Measurements from ENCODE around the gene MSI1. TPM values are rescaled to one million over a fixed set of nuclear protein-coding genes. Genes with fewer than 3 reads are reported as not detected.
A peak's percentile ranks its signal among the peaks of the same experiment; 100 is the strongest.

The MSI1 gene
- total RNA-seq, 6 experiments from 2014 or later: 0.06 to 1.6 TPM; not detected in 4

DNA sequence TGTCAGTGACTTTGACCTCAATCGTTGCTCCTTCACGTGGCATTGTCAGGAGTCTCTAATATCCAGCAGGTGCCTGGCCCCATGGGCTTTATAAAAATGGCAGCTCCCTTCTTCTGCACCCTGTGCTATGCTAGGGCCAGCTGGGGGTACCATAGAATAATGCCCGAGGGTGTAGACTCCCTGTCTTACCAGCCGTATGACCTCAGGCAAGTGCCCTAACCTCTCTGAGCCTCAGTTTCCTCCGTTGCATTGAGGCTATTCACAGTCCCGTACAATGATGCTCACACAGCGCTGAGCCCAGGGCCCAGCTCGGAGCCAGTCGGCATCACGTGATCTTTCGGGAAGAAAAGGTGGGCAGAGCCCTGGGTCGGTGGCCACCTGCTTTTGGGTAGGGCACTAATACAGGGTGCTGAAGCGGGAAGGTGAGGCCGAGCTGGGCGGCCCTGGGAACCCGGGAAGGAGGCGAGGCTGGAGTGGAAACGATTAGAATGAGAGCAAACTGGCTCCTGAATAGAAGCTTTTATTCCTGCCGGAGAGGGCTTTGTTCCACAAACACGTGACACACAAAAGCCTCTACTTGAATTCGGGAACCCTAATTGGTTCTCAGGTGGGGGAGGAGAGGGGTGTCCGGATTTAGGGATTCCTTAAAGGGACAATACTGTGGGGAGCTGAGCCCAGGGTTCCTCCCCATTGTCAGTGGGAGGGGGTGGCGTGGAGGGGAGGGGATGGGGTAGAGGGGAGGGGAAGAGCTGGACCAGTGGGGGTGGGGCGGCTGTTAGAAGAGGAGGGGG lies 19.9 kb upstream of the MSI1 start:
- 12% methylated on average over 19 of the region's 24 CpGs for WGBS (ENCODE audit: insufficient coverage, low coverage, low lambda C conversion rate, missing lambda C conversion rate)
- intact Hi-C loops (cut with DNase I): no loop called here
- ATAC-seq (no peak), DNase-seq (no peak)
- no peak for TF ChIP-seq POLR2A (IDR thresholded peaks at IDR 0.05)
- TF ChIP-seq, protein P1, sequence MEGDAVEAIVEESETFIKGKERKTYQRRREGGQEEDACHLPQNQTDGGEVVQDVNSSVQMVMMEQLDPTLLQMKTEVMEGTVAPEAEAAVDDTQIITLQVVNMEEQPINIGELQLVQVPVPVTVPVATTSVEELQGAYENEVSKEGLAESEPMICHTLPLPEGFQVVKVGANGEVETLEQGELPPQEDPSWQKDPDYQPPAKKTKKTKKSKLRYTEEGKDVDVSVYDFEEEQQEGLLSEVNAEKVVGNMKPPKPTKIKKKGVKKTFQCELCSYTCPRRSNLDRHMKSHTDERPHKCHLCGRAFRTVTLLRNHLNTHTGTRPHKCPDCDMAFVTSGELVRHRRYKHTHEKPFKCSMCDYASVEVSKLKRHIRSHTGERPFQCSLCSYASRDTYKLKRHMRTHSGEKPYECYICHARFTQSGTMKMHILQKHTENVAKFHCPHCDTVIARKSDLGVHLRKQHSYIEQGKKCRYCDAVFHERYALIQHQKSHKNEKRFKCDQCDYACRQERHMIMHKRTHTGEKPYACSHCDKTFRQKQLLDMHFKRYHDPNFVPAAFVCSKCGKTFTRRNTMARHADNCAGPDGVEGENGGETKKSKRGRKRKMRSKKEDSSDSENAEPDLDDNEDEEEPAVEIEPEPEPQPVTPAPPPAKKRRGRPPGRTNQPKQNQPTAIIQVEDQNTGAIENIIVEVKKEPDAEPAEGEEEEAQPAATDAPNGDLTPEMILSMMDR (IDR thresholded peaks at IDR 0.05): no peak
- Histone ChIP-seq H3K27me3 (no peaks in the 10 kb centered on the region), H3K4me3 (no peak overlapping the region), H3K27ac (no peak overlapping the region), H3K9me3 (no peaks in the 10 kb centered on the region), H3K4me1 (no peaks in the 10 kb centered on the region), H3K36me3 (no peaks in the 10 kb centered on the region)

- TF ChIP-seq, protein P1 (IDR thresholded peaks at IDR 0.05): no peak
- TF ChIP-seq POLR2A (IDR thresholded peaks at IDR 0.05): no peak
- Histone ChIP-seq H3K9me3 (no peaks in the 10 kb centered on the region), H3K27ac (no peak overlapping the region), H3K4me3 (no peak overlapping the region), H3K27me3 (no peaks in the 10 kb centered on the region), H3K4me1 (peaks cover 0 to 6% (median 0%) of the 10 kb centered on the region in 4 donors), H3K36me3 (no peaks in the 10 kb centered on the region)
- intact Hi-C loops (cut with DNase I): no loop called here
- ATAC-seq (peak in 3 of 4 donors; percentile 39 to 93 (median 70)), DNase-seq (no peak)
- 17% methylated on average over 6 of the region's 6 CpGs for WGBS (ENCODE audit: insufficient coverage, low coverage, low lambda C conversion rate, missing lambda C conversion rate)
Measured at GRCh38 chr12:120381752-120382419, 12.9 kb upstream of the MSI1 start.

- intact Hi-C loops (cut with DNase I): no loop called here
- Histone ChIP-seq H3K9me3 (no peaks in the 10 kb centered on the region), H3K4me3 (no peak overlapping the region), H3K4me1 (peaks cover 0 to 6% (median 0%) of the 10 kb centered on the region in 4 donors), H3K27ac (no peak overlapping the region), H3K36me3 (no peaks in the 10 kb centered on the region), H3K27me3 (no peaks in the 10 kb centered on the region)
- DNase-seq (no peak), ATAC-seq (no peak)
- WGBS (ENCODE audit: insufficient coverage, low coverage, low lambda C conversion rate, missing lambda C conversion rate): 65% methylated on average over 5 of the region's 5 CpGs
- no peak for TF ChIP-seq POLR2A (IDR thresholded peaks at IDR 0.05)
- TF ChIP-seq, protein P1 (IDR thresholded peaks at IDR 0.05): no peak
Measured at GRCh38 chr12:120378036-120378435, 9.1 kb upstream of the MSI1 start.

DNA sequence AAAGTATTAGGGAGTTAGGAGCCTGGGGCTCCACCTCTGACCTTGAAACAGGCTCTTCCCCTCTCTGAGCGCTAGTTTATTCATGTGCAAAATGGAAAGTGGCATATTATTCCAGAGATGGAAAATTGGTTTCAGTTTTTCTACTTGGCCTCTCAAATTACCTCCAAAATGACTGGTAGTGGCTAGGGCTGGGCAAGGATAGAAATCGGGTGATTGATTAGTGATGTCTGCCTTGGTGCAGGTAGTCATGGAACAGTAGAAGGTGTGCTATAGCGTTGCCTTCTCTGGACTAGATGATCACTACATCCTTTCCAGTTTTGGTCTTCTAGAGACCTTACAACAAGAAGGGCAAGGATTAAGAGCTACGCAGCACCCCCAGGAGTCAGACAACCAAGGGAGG lies 8.6 kb upstream of the MSI1 start:
- no peaks in the 10 kb centered on the region for H3K27me3 ChIP-seq
- H3K4me3 ChIP-seq: no peak overlapping the region
- H3K36me3 ChIP-seq: no peaks in the 10 kb centered on the region
- no peak overlapping the region for H3K27ac ChIP-seq
- no peak for TF ChIP-seq POLR2A (IDR thresholded peaks at IDR 0.05)
- TF ChIP-seq, protein P1 (IDR thresholded peaks at IDR 0.05): no peak
- 84% methylated on average over 4 of the region's 4 CpGs for WGBS (ENCODE audit: insufficient coverage, low coverage, low lambda C conversion rate, missing lambda C conversion rate)
- peaks cover 0 to 6% (median 0%) of the 10 kb centered on the region in 4 donors for H3K4me1 ChIP-seq
- intact Hi-C loops (cut with DNase I): no loop called here
- DNase-seq (no peak), ATAC-seq (no peak)
- no peaks in the 10 kb centered on the region for H3K9me3 ChIP-seq

Data from right lobe of liver (tissue), 6 donors.